Measurements from ENCODE around the gene IGSF8. TPM values are rescaled to one million over a fixed set of nuclear protein-coding genes. Genes with fewer than 3 reads are reported as not detected.

IGSF8 gene
- total RNA-seq, 1 experiment from 2014 or later = 14.0 TPM

GRCh38 chr1:160129558-160129957, 31.1 kb upstream of the IGSF8 start:
- CTCF ChIA-PET = no interaction called here
- no peak for DNase-seq (ENCODE audit: low spot score)
- POLR2A ChIA-PET (ENCODE audit: low non-redundant PET) = no interaction called here
- no peaks in the 10 kb centered on the region for H3K27me3 ChIP-seq (replicated peaks; ENCODE audit: insufficient read depth, low read depth, low read length, poor library complexity)
- intact Hi-C loops (cut with micrococcal nuclease; ENCODE audit: unreplicated experiment) = no loop called here
- no TSS peak for BruUV-seq (replicated peaks)
- no peak overlapping the region for H3K4me3 ChIP-seq (ENCODE audit: low read depth, low read length, poor library complexity, severe bottlenecking)
- no peaks in the 10 kb centered on the region for H3K36me3 ChIP-seq (ENCODE audit: insufficient read depth, low read length, poor library complexity, severe bottlenecking)
- no peak overlapping the region for H3K27ac ChIP-seq (ENCODE audit: low read depth, low read length, poor library complexity, severe bottlenecking)
- no peak for TF ChIP-seq CTCF (conservative IDR thresholded peaks at IDR 0.05; ENCODE audit: low read depth, low read length)
- no peak for TF ChIP-seq EZH2 (IDR thresholded peaks at IDR 0.05; ENCODE audit: borderline replicate concordance, low read depth, low read length, poor library complexity, severe bottlenecking)
- no peaks in the 10 kb centered on the region for H3K9me3 ChIP-seq (ENCODE audit: low read depth, low read length, poor library complexity, severe bottlenecking)
- no peaks in the 10 kb centered on the region for H3K4me1 ChIP-seq (ENCODE audit: insufficient read depth, low read length, poor library complexity, severe bottlenecking)

- Histone ChIP-seq H3K4me3 (ENCODE audit: low read depth, low read length, poor library complexity, severe bottlenecking) (no peak overlapping the region), H3K36me3 (ENCODE audit: insufficient read depth, low read length, poor library complexity, severe bottlenecking) (no peaks in the 10 kb centered on the region), H3K27me3 (replicated peaks; ENCODE audit: insufficient read depth, low read depth, low read length, poor library complexity) (no peaks in the 10 kb centered on the region), H3K9me3 (ENCODE audit: low read depth, low read length, poor library complexity, severe bottlenecking) (no peaks in the 10 kb centered on the region), H3K27ac (ENCODE audit: low read depth, low read length, poor library complexity, severe bottlenecking) (no peak overlapping the region), H3K4me1 (ENCODE audit: insufficient read depth, low read length, poor library complexity, severe bottlenecking) (no peaks in the 10 kb centered on the region)
- intact Hi-C loops (cut with micrococcal nuclease; ENCODE audit: unreplicated experiment) = no loop called here
- no TSS peak for BruUV-seq (replicated peaks)
- no peak for DNase-seq (ENCODE audit: low spot score)
- CTCF ChIA-PET = interaction anchor here (1.2 kb wide), 1 partner anchor 123 kb away, joined by 3 read pairs; no protein-coding TSS in a partner anchor
- TF ChIP-seq CTCF (conservative IDR thresholded peaks at IDR 0.05; ENCODE audit: low read depth, low read length) (no peak), EZH2 (IDR thresholded peaks at IDR 0.05; ENCODE audit: borderline replicate concordance, low read depth, low read length, poor library complexity, severe bottlenecking) (no peak)
- POLR2A ChIA-PET (ENCODE audit: low non-redundant PET) = no interaction called here
These were observed 30.6 kb upstream of the IGSF8 start for GRCh38 chr1:160129046-160129445.

DNA sequence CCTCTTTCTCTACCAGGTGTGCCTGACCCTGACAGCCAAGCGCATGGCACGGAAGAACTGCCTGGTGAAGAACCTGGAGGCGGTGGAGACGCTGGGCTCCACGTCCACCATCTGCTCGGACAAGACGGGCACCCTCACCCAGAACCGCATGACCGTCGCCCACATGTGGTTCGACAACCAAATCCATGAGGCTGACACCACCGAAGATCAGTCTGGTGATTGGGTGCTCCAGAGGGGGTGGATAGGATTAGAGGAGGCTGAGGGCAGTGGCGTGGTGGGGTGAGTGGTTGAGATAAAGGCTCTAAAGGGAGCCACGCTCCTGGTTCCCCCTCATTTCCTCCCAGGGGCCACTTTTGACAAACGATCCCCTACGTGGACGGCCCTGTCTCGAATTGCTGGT, 30.2 kb upstream of the IGSF8 start:
- Histone ChIP-seq H3K27ac (ENCODE audit: low read depth, low read length, poor library complexity, severe bottlenecking) (no peak overlapping the region), H3K27me3 (replicated peaks; ENCODE audit: insufficient read depth, low read depth, low read length, poor library complexity) (no peaks in the 10 kb centered on the region), H3K4me3 (ENCODE audit: low read depth, low read length, poor library complexity, severe bottlenecking) (no peak overlapping the region), H3K9me3 (ENCODE audit: low read depth, low read length, poor library complexity, severe bottlenecking) (no peaks in the 10 kb centered on the region), H3K36me3 (ENCODE audit: insufficient read depth, low read length, poor library complexity, severe bottlenecking) (no peaks in the 10 kb centered on the region), H3K4me1 (ENCODE audit: insufficient read depth, low read length, poor library complexity, severe bottlenecking) (no peaks in the 10 kb centered on the region)
- no TSS peak for BruUV-seq (replicated peaks)
- no peak for DNase-seq (ENCODE audit: low spot score)
- TF ChIP-seq EZH2 (IDR thresholded peaks at IDR 0.05; ENCODE audit: borderline replicate concordance, low read depth, low read length, poor library complexity, severe bottlenecking) (no peak), CTCF (conservative IDR thresholded peaks at IDR 0.05; ENCODE audit: low read depth, low read length) (no peak)
- CTCF ChIA-PET = interaction anchor here (1.2 kb wide), 1 partner anchor 123 kb away, joined by 3 read pairs; no protein-coding TSS in a partner anchor
- POLR2A ChIA-PET (ENCODE audit: low non-redundant PET) = no interaction called here
- intact Hi-C loops (cut with micrococcal nuclease; ENCODE audit: unreplicated experiment) = no loop called here

All from A673 (cell line).